ENCODE measurements around the gene NFAM1. TPM values are rescaled to one million over a fixed set of nuclear protein-coding genes. Genes with fewer than 3 reads are reported as not detected.

Gene NFAM1
- total and polyA plus RNA-seq, 2 of the 4 experiments (the other 2 are of a cell fraction), result not detected

- H4K5ac ChIP-seq (ENCODE audit: low read depth, low read length), result no peak overlapping the region
- TF ChIP-seq, protein P1, sequence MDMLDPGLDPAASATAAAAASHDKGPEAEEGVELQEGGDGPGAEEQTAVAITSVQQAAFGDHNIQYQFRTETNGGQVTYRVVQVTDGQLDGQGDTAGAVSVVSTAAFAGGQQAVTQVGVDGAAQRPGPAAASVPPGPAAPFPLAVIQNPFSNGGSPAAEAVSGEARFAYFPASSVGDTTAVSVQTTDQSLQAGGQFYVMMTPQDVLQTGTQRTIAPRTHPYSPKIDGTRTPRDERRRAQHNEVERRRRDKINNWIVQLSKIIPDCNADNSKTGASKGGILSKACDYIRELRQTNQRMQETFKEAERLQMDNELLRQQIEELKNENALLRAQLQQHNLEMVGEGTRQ (IDR thresholded peaks at IDR 0.05; ENCODE audit: low read depth, low read length), result no peak
- TF ChIP-seq POLR2A (IDR thresholded peaks at IDR 0.05; ENCODE audit: low read depth, low read length) (no peak), MAZ (IDR thresholded peaks at IDR 0.05; ENCODE audit: borderline replicate concordance, low read depth, low read length) (no peak), MXI1 (IDR thresholded peaks at IDR 0.05; ENCODE audit: borderline replicate concordance, low read depth, low read length) (no peak), CEBPB (IDR thresholded peaks at IDR 0.05; ENCODE audit: low read depth, low read length) (no peak)
- POLR2A ChIA-PET (ENCODE audit: unreplicated experiment), result no interaction called here
- no peaks in the 10 kb centered on the region for H3K36me3 ChIP-seq (ENCODE audit: control insufficient read depth, insufficient read depth, low read length)
- peaks cover 44% of the 10 kb centered on the region for H3K27me3 ChIP-seq (ENCODE audit: control insufficient read depth, insufficient read depth, low read length)
- H3K79me1 ChIP-seq (ENCODE audit: low read depth in 1 of 2, low read length in 2 of 2), result no peaks in the 10 kb centered on the region
- H3K4me3 ChIP-seq (ENCODE audit: insufficient read depth, low read depth, low read length), result no peak overlapping the region
- H3K27ac ChIP-seq (ENCODE audit: insufficient read depth, low read length), result no peak overlapping the region
- no peak overlapping the region for H4K8ac ChIP-seq (ENCODE audit: low read depth in 2 of 2, low read length in 2 of 2)
- in situ Hi-C loops (cut with MboI; ENCODE audit: low sequenced_read_pairs), result no loop called here
- H4K91ac ChIP-seq (ENCODE audit: insufficient read depth, low read depth, low read length), result no peak overlapping the region
- no peak overlapping the region for H3K23ac ChIP-seq (ENCODE audit: low read depth, low read length)
- no peak overlapping the region for H3K56ac ChIP-seq (ENCODE audit: extremely low read depth, insufficient read depth, low read length)
- BruUV-seq (replicated peaks), result no TSS peak
- no peak overlapping the region for H2BK5ac ChIP-seq (ENCODE audit: low read depth, low read length, poor library complexity, severe bottlenecking)
- H3K4me2 ChIP-seq (ENCODE audit: low read depth, low read length), result no peak overlapping the region
- dilution Hi-C loops (cut with HindIII; ENCODE audit: low sequenced_read_pairs, unreplicated experiment), result no loop called here
- H3K9me1 ChIP-seq (ENCODE audit: insufficient read depth, low read length), result no peaks in the 10 kb centered on the region
- H3K4ac ChIP-seq (ENCODE audit: low read depth, low read length), result no peak overlapping the region
- no peaks in the 10 kb centered on the region for H3K9me3 ChIP-seq (ENCODE audit: control insufficient read depth, insufficient read depth, low read length)
- no peak overlapping the region for H2BK20ac ChIP-seq (ENCODE audit: low read depth, low read length)
- H2AFZ ChIP-seq (replicated peaks; ENCODE audit: low read length, poor library complexity), result no peak overlapping the region
- H2AK5ac ChIP-seq (ENCODE audit: low read depth, low read length), result no peak overlapping the region
- no peaks in the 10 kb centered on the region for H3K4me1 ChIP-seq (ENCODE audit: control insufficient read depth, insufficient read depth, low read length)
- H3K9ac ChIP-seq (ENCODE audit: low read depth, low read length), result no peak overlapping the region
- H3K14ac ChIP-seq (replicated peaks; ENCODE audit: low read depth, low read length), result no peak overlapping the region
- DNase-seq, result no peak
- H4K20me1 ChIP-seq (ENCODE audit: insufficient read depth, low read length), result no peaks in the 10 kb centered on the region
- no peak overlapping the region for H3K18ac ChIP-seq (ENCODE audit: low read depth, low read length)
- no peak overlapping the region for H2BK15ac ChIP-seq (ENCODE audit: low read depth, low read length)
- H2AK9ac ChIP-seq (replicated peaks; ENCODE audit: low read depth, low read length, poor library complexity), result no peak overlapping the region
- intact Hi-C loops (cut with micrococcal nuclease), result no loop called here
- H2BK120ac ChIP-seq (ENCODE audit: low read depth, low read length), result no peak overlapping the region
- 90% methylated on average over 2 of the region's 11 CpGs; no CpG with 5 or more reads in 1 of the 2 experiments for WGBS, 2 experiments (ENCODE audit: extremely low coverage in 2 of 2, insufficient read length in 1 of 2)
- CTCF ChIA-PET, result no interaction called here
- ATAC-seq (ENCODE audit: low read depth), result no peak
These were observed 14.4 kb downstream of the NFAM1 start for GRCh38 chr22:42417645-42418305.

Measured in IMR-90 (cell line).